Activated T-helper 1 cell treated with anti-CD3 and anti-CD28 coated beads, Interleukin-12 subunit alpha, Interleukin-12 subunit beta, Interleukin-2, Interleukin-4 antibody, amounts not matched to agents 30 ng/mL and 10 ng/mL and 1 ng/mL, durations not matched to agents 14 hours and 24 hours and 36 hours (primary cell): ENCODE measurements around the gene GRB10. TPM values are rescaled to one million over a fixed set of nuclear protein-coding genes. Genes with fewer than 3 reads are reported as not detected.

Experiments used
- DNase-seq: peaks from one replicate; pipeline ENCODE4 v3.0.0; 2021; ENCODE audit warnings: low spot score
- H3K27ac Mint-ChIP-seq: one replicate; pipeline ENCODE4 v1.8.0; 2021; ENCODE audit warnings: mild to moderate bottlenecking, mixed read lengths
- H3K27me3 Mint-ChIP-seq: one replicate; pipeline ENCODE4 v1.8.0; 2022; ENCODE audit warnings: mild to moderate bottlenecking, moderate library complexity, mixed read lengths; ENCODE audit not compliant: insufficient read depth
- H3K36me3 Mint-ChIP-seq: one replicate; pipeline ENCODE4 v1.8.0; 2021; ENCODE audit warnings: low read depth, mixed read lengths
- H3K4me1 Mint-ChIP-seq: one replicate; pipeline ENCODE4 v1.8.0; 2021; ENCODE audit warnings: low read depth, mixed read lengths
- H3K4me3 Mint-ChIP-seq: one replicate; pipeline ENCODE4 v1.8.0; 2021; ENCODE audit warnings: mild to moderate bottlenecking, moderate library complexity, mixed read lengths
- H3K9me3 Mint-ChIP-seq: one replicate; pipeline ENCODE4 v1.8.0; 2021; ENCODE audit warnings: mixed read lengths
- intact Hi-C: fragments of 100-400 bp; cut with micrococcal nuclease; formaldehyde crosslinking; loops from one replicate; pipeline ENCODE4 v1.15.1; 2024
- total RNA-seq: library from RNA; stranded (reverse); gene quantifications from 2 replicates; pipeline ENCODE4 v1.2.3, GENCODE V29; 2022

The GRB10 gene
- total RNA-seq, 1 donor from 2014 or later, result 2.8 TPM

DNA sequence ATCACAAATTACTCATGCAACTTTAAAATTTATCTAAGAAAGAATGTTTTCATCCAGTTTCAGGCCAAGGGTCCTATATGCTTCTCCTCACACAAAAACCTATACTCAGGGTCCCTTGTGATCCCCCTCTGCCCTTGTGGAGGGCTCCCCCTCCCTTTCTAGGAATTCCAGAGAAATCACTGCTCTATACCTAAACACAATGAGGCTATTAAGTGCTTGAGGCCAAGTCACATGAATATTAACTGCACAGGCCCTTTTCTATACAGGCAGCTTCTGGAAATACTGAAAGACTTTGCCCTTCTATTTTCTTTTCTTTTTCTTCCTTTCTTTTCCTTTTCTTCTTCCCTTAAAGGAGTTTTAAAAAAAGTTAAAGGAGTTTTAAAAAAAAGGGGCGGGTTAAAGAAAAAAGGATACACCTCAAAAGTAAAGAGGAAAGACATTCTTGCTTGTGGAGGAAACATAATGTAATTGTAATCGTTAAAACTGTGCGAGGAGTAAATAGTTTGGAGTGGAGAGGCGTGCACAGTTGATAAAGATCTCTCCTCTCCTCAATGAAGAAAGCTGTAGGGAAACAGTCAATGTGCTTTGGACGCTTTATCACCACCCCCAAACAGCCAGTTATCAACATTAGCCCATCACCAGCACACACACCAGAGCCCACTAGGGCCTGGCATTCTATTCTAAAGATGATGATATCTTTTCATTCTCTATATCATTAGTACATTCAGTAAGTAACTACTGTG is 16.4 kb downstream of the GRB10 start:
- Mint-ChIP-seq H3K27me3 (peaks cover 3% of the 10 kb centered on the region), H3K4me3 (no peak overlapping the region), H3K27ac (no peak overlapping the region), H3K4me1 (peaks cover 9% of the 10 kb centered on the region), H3K9me3 (no peaks in the 10 kb centered on the region), H3K36me3 (no peaks in the 10 kb centered on the region)
- intact Hi-C loops, result no loop called here
- no peak for DNase-seq

DNA sequence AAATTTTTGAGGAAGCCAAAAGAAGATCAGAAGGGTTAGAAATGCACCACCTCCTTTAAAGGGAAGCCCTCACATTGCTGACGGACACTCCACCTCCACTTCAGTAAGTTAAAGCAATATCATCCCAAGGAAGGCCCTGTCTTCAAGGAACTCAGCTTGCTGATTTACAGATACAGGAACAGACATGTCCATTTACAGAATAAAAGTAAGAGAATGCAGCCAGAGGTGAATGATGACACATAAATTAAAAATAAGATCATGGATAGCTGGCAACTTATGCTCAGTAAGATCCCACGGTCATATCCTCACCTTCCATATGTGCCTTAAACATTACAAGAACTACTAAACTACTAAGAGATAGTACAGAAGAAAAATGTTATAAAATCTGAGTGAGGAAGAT is 20.4 kb downstream of the GRB10 start:
- H3K9me3 Mint-ChIP-seq, result no peaks in the 10 kb centered on the region
- intact Hi-C loops, result no loop called here
- DNase-seq, result no peak
- H3K27me3 Mint-ChIP-seq, result no peaks in the 10 kb centered on the region
- no peak overlapping the region for H3K4me3 Mint-ChIP-seq
- no peak overlapping the region for H3K27ac Mint-ChIP-seq
- H3K36me3 Mint-ChIP-seq, result no peaks in the 10 kb centered on the region
- peaks cover 10% of the 10 kb centered on the region for H3K4me1 Mint-ChIP-seq

DNA sequence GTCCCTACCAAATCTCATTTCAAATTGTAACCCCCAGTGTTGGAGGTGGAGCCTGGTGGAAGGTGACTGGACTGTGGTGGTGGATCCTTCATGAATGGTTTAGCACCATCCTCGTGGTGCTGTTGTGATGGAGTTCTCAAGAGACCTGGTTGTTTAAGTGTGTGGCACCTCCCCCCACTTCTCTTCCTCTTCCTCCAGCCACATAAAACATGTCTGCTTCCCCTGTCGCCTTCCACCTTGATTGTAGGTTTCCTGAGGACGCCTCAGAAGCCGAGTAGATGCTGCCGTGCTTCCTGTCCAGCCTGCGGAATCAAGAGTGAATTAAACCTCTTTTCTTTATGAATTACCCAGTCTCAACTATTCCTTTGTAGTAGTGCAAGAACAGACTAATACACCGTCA is 21.0 kb downstream of the GRB10 start:
- Mint-ChIP-seq H3K27ac (no peak overlapping the region), H3K36me3 (no peaks in the 10 kb centered on the region)
- no peak for DNase-seq

DNA sequence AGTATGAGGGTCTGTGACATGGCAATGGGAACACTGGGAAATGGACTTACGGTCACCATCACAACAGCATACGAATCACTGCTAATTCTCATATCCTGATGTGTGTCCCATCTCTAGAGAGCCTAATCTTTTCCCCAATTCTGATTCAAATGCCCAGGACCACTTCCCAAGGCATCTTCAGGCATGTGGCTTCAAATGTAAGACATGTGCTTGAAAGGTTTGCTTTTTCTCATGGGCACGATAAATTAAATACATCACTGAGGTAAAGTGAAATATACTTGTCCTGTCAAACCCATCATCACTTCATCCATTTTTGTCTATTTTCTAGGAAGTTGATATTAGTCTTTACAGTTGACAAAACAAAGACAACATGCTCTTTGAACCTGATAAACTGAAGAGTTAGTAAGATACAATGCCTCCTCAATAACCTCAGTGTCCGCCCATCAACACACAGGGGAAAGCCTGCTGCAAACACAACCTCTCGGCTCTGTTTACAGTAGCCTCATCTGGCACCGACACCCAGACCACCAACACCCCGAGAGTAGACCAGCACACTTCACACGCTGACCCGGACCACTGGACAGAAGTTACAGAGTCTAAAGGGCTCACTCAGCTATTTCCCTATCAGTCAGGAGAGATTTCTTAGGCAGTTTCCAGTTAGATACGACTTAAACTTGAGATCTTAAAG is 24.8 kb downstream of the GRB10 start:
- H3K27me3 Mint-ChIP-seq, result no peaks in the 10 kb centered on the region
- intact Hi-C loops, result no loop called here
- H3K27ac Mint-ChIP-seq, result no peak overlapping the region
- H3K4me3 Mint-ChIP-seq, result no peak overlapping the region
- no peak for DNase-seq
- H3K9me3 Mint-ChIP-seq, result no peaks in the 10 kb centered on the region
- H3K36me3 Mint-ChIP-seq, result no peaks in the 10 kb centered on the region
- H3K4me1 Mint-ChIP-seq, result peaks cover 10% of the 10 kb centered on the region

More for the DNA sequence above, 21.0 kb downstream of the GRB10 start:
- H3K4me1 Mint-ChIP-seq, result peaks cover 10% of the 10 kb centered on the region
- no peak overlapping the region for H3K4me3 Mint-ChIP-seq
- intact Hi-C loops, result no loop called here
- no peaks in the 10 kb centered on the region for H3K9me3 Mint-ChIP-seq
- no peaks in the 10 kb centered on the region for H3K27me3 Mint-ChIP-seq

DNA sequence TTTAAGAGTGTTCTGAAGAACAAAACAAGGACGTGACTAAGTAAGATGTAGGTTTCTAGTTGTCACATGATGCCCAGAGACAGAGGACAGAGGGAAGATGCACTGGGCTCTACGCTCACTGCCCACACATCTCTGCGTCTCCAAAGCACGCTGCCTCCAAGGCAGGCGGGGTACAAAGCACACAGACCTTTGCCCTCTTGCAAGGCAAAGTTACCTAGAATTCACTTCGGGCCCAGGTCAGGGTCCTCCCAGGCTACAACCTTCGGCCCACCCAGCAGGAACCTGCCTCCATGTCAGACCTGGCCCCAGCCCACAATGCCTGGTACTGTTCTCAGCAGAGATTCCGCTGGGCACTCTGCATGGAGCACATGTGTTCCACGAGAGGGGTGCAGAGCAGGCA is 26.5 kb downstream of the GRB10 start:
- no peaks in the 10 kb centered on the region for H3K36me3 Mint-ChIP-seq
- intact Hi-C loops, result no loop called here

DNA sequence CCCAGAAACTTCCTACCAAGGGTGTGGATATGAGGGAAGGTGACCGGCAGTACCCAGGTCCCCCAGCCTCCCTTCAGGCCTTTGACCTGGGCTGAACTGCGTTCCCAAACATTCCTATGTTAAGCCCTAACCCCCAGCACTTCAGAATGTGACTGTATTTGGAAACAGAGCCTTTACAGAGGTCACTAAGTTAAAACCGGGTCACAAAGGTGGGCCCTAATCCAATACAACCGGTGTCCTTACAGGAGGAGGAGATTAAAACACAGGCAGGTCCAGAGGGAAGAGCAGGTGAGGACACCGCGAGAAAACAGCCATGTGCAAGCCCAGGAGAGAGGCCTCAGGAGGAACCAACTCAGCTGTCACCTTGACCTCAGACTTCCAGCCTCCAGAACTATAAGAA is 28.0 kb downstream of the GRB10 start:
- Mint-ChIP-seq H3K27ac (no peak overlapping the region), H3K27me3 (no peaks in the 10 kb centered on the region), H3K36me3 (no peaks in the 10 kb centered on the region), H3K9me3 (no peaks in the 10 kb centered on the region), H3K4me3 (no peak overlapping the region), H3K4me1 (no peaks in the 10 kb centered on the region)
- DNase-seq, result no peak
- intact Hi-C loops, result no loop called here

More for the DNA sequence above, 26.5 kb downstream of the GRB10 start:
- H3K4me1 Mint-ChIP-seq, result peaks cover under 1% of the 10 kb centered on the region
- H3K9me3 Mint-ChIP-seq, result no peaks in the 10 kb centered on the region
- H3K27ac Mint-ChIP-seq, result no peak overlapping the region
- DNase-seq, result no peak
- H3K27me3 Mint-ChIP-seq, result no peaks in the 10 kb centered on the region
- H3K4me3 Mint-ChIP-seq, result no peak overlapping the region

DNA sequence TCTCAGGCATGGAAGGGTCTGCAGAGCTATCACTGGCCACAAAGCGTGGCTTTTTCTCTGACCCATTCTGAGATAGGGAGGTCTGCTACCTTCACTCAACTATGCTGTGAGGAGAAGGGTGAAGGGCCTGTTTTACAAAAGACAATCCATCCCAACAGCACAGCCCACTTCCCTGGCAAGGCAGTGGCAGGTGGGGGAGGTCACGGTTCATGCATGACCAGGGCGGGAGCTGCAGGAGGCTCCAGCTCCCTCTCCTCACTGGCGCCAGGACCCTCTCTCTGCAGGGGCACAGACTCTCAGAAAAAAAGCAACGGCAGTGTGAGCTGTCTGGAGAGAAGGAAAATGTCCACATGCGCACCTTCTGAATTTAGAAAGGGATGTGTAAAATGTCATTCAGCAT is 28.5 kb downstream of the GRB10 start:
- Mint-ChIP-seq H3K9me3 (no peaks in the 10 kb centered on the region), H3K27me3 (no peaks in the 10 kb centered on the region), H3K4me3 (no peak overlapping the region), H3K36me3 (no peaks in the 10 kb centered on the region), H3K4me1 (no peaks in the 10 kb centered on the region), H3K27ac (no peak overlapping the region)
- intact Hi-C loops, result no loop called here
- DNase-seq, result no peak

DNA sequence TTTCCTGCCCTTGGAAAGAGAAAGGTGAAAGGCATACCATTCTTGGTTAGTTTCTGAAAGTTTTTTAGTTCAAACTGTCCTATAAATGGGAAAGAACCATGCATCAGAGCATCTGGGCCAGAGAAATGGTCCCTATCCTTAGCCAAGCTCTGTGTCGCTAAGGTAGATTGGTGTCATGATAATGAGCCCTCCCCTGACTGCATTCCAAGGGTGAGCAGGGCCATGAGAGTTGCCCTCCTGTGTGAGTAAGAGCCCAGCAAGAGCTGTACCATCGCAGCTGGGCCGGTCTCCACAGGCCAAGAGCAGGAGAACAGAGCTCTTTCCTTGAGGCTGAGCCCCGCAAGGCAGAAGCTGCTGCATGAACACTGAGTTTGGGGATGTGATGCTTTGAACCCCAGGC is 30.3 kb downstream of the GRB10 start:
- Mint-ChIP-seq H3K9me3 (no peaks in the 10 kb centered on the region), H3K27me3 (no peaks in the 10 kb centered on the region), H3K36me3 (no peaks in the 10 kb centered on the region), H3K4me3 (no peak overlapping the region), H3K27ac (no peak overlapping the region), H3K4me1 (no peaks in the 10 kb centered on the region)
- no peak for DNase-seq
- intact Hi-C loops, result no loop called here

DNA sequence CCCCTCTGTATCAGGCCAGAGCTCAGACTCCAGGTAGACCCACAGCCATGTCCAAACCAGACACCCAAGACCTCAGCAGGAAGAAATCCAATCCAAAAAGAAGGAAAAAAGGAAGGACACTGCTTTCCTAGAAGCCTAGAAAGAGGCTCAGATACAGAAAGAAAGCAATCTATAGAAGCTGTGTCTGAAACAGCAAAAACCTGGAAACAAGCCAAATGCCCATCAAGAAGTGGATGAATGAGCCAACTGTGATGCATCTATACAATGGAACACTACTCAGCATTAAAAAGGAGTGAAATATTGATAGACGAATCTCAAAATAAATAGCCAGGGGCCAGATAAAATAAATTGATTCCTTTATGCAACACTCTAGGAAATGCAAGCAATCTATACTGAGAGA is 31.6 kb downstream of the GRB10 start:
- intact Hi-C loops, result no loop called here
- H3K4me1 Mint-ChIP-seq, result no peaks in the 10 kb centered on the region
- no peak overlapping the region for H3K4me3 Mint-ChIP-seq
- DNase-seq, result no peak
- H3K27me3 Mint-ChIP-seq, result no peaks in the 10 kb centered on the region
- H3K36me3 Mint-ChIP-seq, result no peaks in the 10 kb centered on the region
- no peaks in the 10 kb centered on the region for H3K9me3 Mint-ChIP-seq
- no peak overlapping the region for H3K27ac Mint-ChIP-seq

DNA sequence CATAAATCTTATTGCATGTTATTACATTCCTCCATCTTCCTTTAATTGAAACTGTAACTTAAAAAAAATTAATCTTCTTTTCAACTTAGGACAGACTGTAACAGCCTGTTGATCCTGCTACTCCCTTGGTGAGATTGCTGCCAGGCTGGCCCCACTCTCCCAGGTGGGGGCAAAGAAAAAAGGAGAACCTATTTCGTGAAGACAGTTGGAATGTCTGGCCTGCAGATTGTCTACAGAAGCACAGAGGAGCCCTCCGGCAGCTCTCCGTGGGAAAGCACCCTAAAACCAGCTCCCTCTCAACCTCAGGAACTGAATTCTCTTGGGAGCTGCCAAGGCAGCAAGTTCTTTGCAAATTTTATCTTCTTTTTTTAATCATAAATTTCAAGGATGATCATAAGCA is 32.8 kb downstream of the GRB10 start:
- Mint-ChIP-seq H3K4me3 (no peak overlapping the region), H3K36me3 (no peaks in the 10 kb centered on the region), H3K9me3 (no peaks in the 10 kb centered on the region), H3K4me1 (no peaks in the 10 kb centered on the region), H3K27ac (no peak overlapping the region), H3K27me3 (no peaks in the 10 kb centered on the region)
- intact Hi-C loops, result no loop called here
- no peak for DNase-seq

DNA sequence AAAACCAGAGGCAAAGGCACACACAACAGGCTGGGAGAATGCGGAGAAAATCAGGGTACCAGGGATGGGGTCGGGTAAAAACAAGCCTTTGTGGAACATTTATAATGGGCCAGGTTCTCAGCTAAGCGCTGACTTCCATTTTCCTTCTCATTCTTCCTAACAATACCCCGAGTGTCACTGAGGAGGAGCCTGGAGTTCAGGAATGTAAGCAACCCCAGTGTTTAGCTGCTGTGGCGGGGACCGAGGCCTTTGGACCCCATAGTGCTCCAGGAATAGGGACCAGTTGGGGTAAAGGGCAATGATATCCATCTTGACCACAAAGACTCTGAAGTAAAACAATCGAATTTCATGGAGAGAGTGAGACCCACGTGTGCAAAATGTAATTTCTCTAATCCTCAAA is 34.2 kb downstream of the GRB10 start:
- no peak for DNase-seq
- Mint-ChIP-seq H3K4me3 (no peak overlapping the region), H3K27me3 (no peaks in the 10 kb centered on the region), H3K27ac (no peak overlapping the region), H3K9me3 (no peaks in the 10 kb centered on the region), H3K36me3 (no peaks in the 10 kb centered on the region), H3K4me1 (no peaks in the 10 kb centered on the region)
- intact Hi-C loops, result no loop called here

DNA sequence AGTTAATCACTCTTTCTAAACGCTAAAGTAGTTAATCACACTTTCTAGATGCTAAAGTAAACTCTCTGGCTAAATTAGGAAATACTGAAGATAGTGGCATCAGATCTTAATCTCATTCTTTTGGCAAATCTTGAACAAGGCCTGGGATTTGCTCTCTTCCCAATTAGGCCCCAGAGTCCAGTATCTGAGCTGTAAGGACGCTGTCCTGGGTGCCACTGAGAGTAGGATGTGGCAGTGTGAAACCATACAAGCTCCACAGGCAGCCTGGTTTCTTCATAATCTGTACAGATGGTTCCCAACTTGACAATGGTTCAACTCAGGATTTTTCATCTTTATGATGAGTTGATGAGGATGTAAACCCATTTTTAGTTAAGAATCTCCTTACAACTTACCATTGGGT is 36.9 kb downstream of the GRB10 start:
- Mint-ChIP-seq H3K9me3 (no peaks in the 10 kb centered on the region), H3K36me3 (no peaks in the 10 kb centered on the region), H3K4me3 (no peak overlapping the region), H3K4me1 (no peaks in the 10 kb centered on the region), H3K27ac (no peak overlapping the region), H3K27me3 (no peaks in the 10 kb centered on the region)
- intact Hi-C loops, result no loop called here
- no peak for DNase-seq

DNA sequence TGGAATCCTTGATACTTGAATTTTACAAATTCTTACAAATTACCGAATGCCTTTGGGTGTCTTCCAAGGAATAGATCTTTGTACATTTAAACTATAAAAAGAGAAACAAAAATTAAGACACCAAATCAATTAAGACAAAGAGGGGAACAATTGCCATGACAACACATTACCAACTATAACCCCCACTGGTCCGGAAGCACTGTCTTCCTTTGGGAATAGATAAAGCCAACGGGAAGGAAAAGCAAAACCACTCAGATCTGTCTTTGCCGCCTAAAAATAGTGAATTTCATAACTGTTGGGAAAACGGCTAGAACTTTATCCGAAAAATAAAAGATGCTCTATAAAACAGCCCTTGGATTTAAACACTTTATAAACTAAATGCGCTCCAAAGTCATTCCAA is 37.4 kb downstream of the GRB10 start:
- no peaks in the 10 kb centered on the region for H3K4me1 Mint-ChIP-seq
- no peak overlapping the region for H3K27ac Mint-ChIP-seq
- intact Hi-C loops, result no loop called here
- no peaks in the 10 kb centered on the region for H3K27me3 Mint-ChIP-seq
- no peaks in the 10 kb centered on the region for H3K36me3 Mint-ChIP-seq
- DNase-seq, result no peak
- H3K9me3 Mint-ChIP-seq, result no peaks in the 10 kb centered on the region
- no peak overlapping the region for H3K4me3 Mint-ChIP-seq
